Measurements from ENCODE around the gene TRAPPC2L.

GRCh38 chr16:88840600-88841215 lies 16.2 kb upstream of the TRAPPC2L start:
- TF ChIP-seq NFRKB (IDR thresholded peaks at IDR 0.05), result no peak
- no peak for TF ChIP-seq HDGF (IDR thresholded peaks at IDR 0.05; ENCODE audit: borderline replicate concordance)
- no peak for TF ChIP-seq ELF4 (IDR thresholded peaks at IDR 0.05)
- TF ChIP-seq LEF1 (IDR thresholded peaks at IDR 0.05; ENCODE audit: borderline replicate concordance), result no peak
- no peak for TF ChIP-seq ARNT (IDR thresholded peaks at IDR 0.05)
- TF ChIP-seq SUZ12 (IDR thresholded peaks at IDR 0.05), result no peak
- no peak for TF ChIP-seq FOXM1 (IDR thresholded peaks at IDR 0.05; ENCODE audit: borderline replicate concordance)
- TF ChIP-seq PKNOX1 (IDR thresholded peaks at IDR 0.05), result no peak
- TF ChIP-seq BHLHE40 (IDR thresholded peaks at IDR 0.05; ENCODE audit: borderline replicate concordance), result no peak
- TF ChIP-seq FOXA1 (IDR thresholded peaks at IDR 0.05), result no peak

Measured in HEK293T (cell line).